Ishikawa (cell line): Measurements from ENCODE around the gene MCOLN3.

Source experiments
- EP300 ChIP-seq: IDR thresholded peaks from 2 replicates; pipeline ENCODE4 v1.6.1; 2012; ENCODE audit warnings: borderline replicate concordance
- FOXM1 ChIP-seq: IDR thresholded peaks from 2 replicates; pipeline ENCODE4 v1.6.1; 2012; ENCODE audit warnings: low read depth, borderline replicate concordance
- REST ChIP-seq: IDR thresholded peaks from 2 replicates; pipeline ENCODE4 v1.6.1; 2012; ENCODE audit warnings: low read depth, mild to moderate bottlenecking
- TEAD4 ChIP-seq: IDR thresholded peaks from 2 replicates; pipeline ENCODE4 v1.6.1; 2012

GRCh38 chr1:85087659-85088407 is 39.5 kb upstream of the MCOLN3 start:
- TF ChIP-seq TEAD4 = no peak
- no peak for TF ChIP-seq EP300
- no peak for TF ChIP-seq FOXM1
- no peak for TF ChIP-seq REST
